SK-N-SH (cell line): ENCODE measurements around the gene LRAT.

Experiments
- MXI1 ChIP-seq: IDR thresholded peaks from 2 replicates; pipeline ENCODE4 v1.6.1; 2012; ENCODE audit warnings: mild to moderate bottlenecking, low read depth, low read length, improper control_type of control experiment
- YY1 ChIP-seq: IDR thresholded peaks from 2 replicates; pipeline ENCODE4 v1.4.0; 2012; ENCODE audit warnings: low read depth, mild to moderate bottlenecking
- TF ChIP-seq, protein P1 (sequence below): fragments of 200-600 bp; sonication (generic); IDR thresholded peaks from 2 replicates; pipeline ENCODE4 v1.6.1; 2017; ENCODE audit warnings: antibody characterized with exemption, mild to moderate bottlenecking, moderate library complexity

DNA sequence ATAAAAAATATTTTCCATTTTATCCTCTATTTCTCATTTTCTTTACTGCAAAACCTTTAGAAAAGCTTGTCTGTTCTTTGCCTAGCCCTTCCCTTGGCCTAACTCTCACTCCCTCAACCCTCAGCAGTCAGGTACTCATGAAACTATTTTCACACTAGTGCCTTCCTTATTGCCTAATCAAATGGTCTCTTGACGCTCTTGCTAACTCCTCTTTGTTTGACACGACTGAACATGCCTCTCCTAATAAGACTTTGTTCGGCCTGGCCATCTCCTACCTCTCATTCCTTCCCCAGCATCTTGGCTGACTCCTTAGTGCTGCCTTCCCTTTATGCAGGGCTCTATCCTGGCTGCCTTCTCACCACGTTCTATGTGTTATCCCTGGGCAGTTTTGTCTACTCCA lies 11.1 kb upstream of the LRAT start:
- TF ChIP-seq, protein P1, sequence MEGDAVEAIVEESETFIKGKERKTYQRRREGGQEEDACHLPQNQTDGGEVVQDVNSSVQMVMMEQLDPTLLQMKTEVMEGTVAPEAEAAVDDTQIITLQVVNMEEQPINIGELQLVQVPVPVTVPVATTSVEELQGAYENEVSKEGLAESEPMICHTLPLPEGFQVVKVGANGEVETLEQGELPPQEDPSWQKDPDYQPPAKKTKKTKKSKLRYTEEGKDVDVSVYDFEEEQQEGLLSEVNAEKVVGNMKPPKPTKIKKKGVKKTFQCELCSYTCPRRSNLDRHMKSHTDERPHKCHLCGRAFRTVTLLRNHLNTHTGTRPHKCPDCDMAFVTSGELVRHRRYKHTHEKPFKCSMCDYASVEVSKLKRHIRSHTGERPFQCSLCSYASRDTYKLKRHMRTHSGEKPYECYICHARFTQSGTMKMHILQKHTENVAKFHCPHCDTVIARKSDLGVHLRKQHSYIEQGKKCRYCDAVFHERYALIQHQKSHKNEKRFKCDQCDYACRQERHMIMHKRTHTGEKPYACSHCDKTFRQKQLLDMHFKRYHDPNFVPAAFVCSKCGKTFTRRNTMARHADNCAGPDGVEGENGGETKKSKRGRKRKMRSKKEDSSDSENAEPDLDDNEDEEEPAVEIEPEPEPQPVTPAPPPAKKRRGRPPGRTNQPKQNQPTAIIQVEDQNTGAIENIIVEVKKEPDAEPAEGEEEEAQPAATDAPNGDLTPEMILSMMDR, result no peak
- TF ChIP-seq MXI1 (no peak), YY1 (no peak)
